ENCODE data around the gene RARA.

- no peak for TF ChIP-seq POLR2A (IDR thresholded peaks at IDR 0.05; ENCODE audit: low read depth, low read length)
- TF ChIP-seq TAF1 (IDR thresholded peaks at IDR 0.05; ENCODE audit: borderline replicate concordance, low read depth, low read length) = no peak
- TF ChIP-seq POLR2AphosphoS5 (IDR thresholded peaks at IDR 0.05; ENCODE audit: low read depth, low read length) = no peak
These were observed 7.8 kb downstream of the RARA start for GRCh38 chr17:40316571-40317344.
